BLaER1 treated with 17β-estradiol and CSF1 and Interleukin-3, amounts not matched to agents 10 nM and 100 nM (cell line): Measurements from ENCODE around the gene ELF5.

Source experiments
- H3K27ac ChIP-seq, 11 experiments: shearing (Covaris generic); formaldehyde crosslinking; 2 replicates each; pipeline ENCODE4 v1.8.1; 2022
- H3K27me3 ChIP-seq, 11 experiments: shearing (Covaris generic); formaldehyde crosslinking; 2 replicates each; pipeline ENCODE4 v1.8.1; 2022
- H3K36me3 ChIP-seq, 11 experiments: shearing (Covaris generic); formaldehyde crosslinking; 2 replicates each; pipeline ENCODE4 v1.8.1; 2022
- H3K4me1 ChIP-seq, 10 experiments: shearing (Covaris generic); formaldehyde crosslinking; 2 replicates each; pipeline ENCODE4 v1.8.1; 2022
- H3K4me2 ChIP-seq, 11 experiments: shearing (Covaris generic); formaldehyde crosslinking; 2 replicates each; pipeline ENCODE4 v1.8.1; 2022
- H3K4me3 ChIP-seq, 10 experiments: shearing (Covaris generic); formaldehyde crosslinking; 2 replicates each; pipeline ENCODE4 v1.8.1; 2022
- H3K9ac ChIP-seq, 11 experiments: shearing (Covaris generic); formaldehyde crosslinking; 2 replicates each; pipeline ENCODE4 v1.8.1; 2022
- H3K9me3 ChIP-seq, 11 experiments: shearing (Covaris generic); formaldehyde crosslinking; replicated peaks in 1 of 11; 2 replicates each; pipeline ENCODE4 v1.8.1; 2022
- H4K20me1 ChIP-seq, 11 experiments: shearing (Covaris generic); formaldehyde crosslinking; 2 replicates each; pipeline ENCODE4 v1.8.1; 2022
- Cebpa-rat ChIP-seq, 11 experiments: shearing (Covaris generic); IDR thresholded peaks; 2 replicates each; pipeline ENCODE4 v1.8.1; 2022

Gene ELF5

DNA sequence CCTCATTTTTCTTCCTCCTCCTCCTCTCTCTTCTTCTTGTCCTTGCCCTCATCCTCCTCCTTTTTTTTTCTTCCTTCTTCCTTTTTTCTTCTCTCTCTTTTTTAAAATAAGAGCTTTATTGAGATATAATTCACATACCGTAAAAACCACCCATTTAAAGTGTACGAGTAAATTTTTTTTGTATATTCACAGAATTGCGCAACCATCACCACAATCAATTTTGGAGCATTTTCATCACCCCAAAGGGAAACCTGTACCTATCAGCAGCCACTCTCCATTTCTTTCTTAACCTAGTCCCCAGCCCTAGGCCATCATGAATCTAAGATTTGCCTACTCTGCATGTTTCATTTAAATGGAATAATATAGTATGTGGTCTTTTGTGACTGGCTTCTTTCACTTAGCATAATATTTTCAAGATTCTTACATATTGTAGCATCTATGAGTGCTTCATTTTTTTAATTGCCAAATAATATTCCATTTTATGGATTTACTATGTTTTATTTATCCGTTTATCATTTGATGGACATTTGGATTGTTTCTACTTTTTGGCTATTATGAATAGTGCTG is 39.9 kb downstream of the ELF5 start:
- no peaks in the 10 kb centered on the region for H3K9me3 ChIP-seq
- H3K4me2 ChIP-seq = no peak overlapping the region
- no peak overlapping the region for H3K27ac ChIP-seq
- no peak overlapping the region for H3K9ac ChIP-seq
- no peaks in the 10 kb centered on the region for H3K27me3 ChIP-seq
- TF ChIP-seq Cebpa-rat (IDR thresholded peaks at IDR 0.05) = peak in 6 of 11 experiments; percentile 54 to 81 (median 72); a peak in 11 of 22 replicates
- H4K20me1 ChIP-seq = no peaks in the 10 kb centered on the region
- H3K4me3 ChIP-seq = no peak overlapping the region
- H3K4me1 ChIP-seq = no peaks in the 10 kb centered on the region
- H3K36me3 ChIP-seq = peaks cover 47 to 62% (median 56%) of the 10 kb centered on the region in 11 experiments

- Histone ChIP-seq H3K27me3 (no peaks in the 10 kb centered on the region), H3K9ac (no peak overlapping the region), H3K27ac (no peak overlapping the region), H3K4me3 (no peak overlapping the region), H3K9me3 (peaks cover 17 to 39% (median 34%) of the 10 kb centered on the region in 11 experiments), H4K20me1 (no peaks in the 10 kb centered on the region), H3K4me1 (peaks cover 0 to 19% (median 9%) of the 10 kb centered on the region in 10 experiments; a peak in 14 of 20 replicates), H3K4me2 (no peak overlapping the region), H3K36me3 (peaks cover 84 to 100% (median 97%) of the 10 kb centered on the region in 11 experiments)
- TF ChIP-seq Cebpa-rat (IDR thresholded peaks at IDR 0.05) = no peak
Observed at GRCh38 chr11:34468209-34468841, 45.3 kb downstream of the ELF5 start.

DNA sequence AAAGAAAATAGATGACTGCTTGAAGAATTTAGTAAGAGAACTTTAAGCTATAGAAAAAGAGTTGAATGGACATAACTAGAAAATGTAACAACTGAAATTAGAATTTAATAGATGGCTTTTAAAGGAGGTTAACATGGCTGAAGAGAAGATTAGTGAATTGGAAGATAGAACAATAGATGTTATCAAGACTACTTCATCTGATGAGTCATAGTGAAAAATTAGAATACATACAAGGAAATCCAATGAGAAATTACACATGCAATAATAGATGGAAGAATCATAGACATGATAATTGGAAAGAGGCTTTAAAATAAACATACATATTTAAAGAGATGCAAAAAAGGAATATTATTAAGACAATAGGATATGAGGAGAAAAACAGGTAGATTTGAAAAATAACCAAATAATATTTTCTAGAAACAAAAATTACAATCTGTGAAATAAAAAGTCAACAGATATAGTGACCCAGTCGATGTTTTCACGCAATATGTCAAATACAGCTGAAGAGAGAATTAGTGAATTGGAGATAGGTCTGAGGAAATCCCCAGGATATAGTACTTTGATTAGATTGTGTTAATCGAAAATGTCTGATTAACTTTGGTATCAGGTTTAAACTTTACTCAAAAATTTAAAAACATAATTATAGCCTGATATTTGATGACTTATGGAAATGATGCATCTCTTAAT is 46.6 kb downstream of the ELF5 start:
- H3K4me2 ChIP-seq = no peak overlapping the region
- TF ChIP-seq Cebpa-rat (IDR thresholded peaks at IDR 0.05) = no peak
- peaks cover 17 to 39% (median 34%) of the 10 kb centered on the region in 11 experiments for H3K9me3 ChIP-seq
- H4K20me1 ChIP-seq = no peaks in the 10 kb centered on the region
- peaks cover 84 to 100% (median 97%) of the 10 kb centered on the region in 11 experiments for H3K36me3 ChIP-seq
- no peak overlapping the region; a peak in 1 of 20 replicates for H3K4me3 ChIP-seq
- no peak overlapping the region for H3K27ac ChIP-seq
- peaks cover 0 to 19% (median 9%) of the 10 kb centered on the region in 10 experiments; a peak in 14 of 20 replicates for H3K4me1 ChIP-seq
- H3K27me3 ChIP-seq = no peaks in the 10 kb centered on the region
- H3K9ac ChIP-seq = no peak overlapping the region

DNA sequence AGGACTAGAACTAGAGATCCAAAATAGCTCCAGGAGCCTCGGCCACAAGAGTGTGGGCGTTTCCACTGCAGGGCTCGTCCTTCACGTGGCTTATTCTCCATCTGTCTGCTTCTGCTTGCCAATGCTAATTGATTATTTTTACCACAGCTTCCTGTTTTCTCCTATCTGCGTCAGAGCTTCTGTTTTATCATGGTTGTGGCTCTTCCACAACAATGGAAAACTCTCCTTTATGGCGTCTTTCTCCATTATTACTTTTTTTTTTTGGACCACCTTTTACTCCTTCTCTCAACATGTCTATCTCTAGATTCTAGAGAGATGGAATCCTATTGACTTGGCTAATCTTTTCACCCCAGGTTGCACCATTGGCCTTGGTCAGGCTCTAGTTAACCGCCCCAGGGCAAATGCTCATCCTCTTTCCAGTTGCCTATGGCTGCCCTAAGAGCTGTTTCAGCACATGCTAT is 49.0 kb downstream of the ELF5 start:
- Histone ChIP-seq H3K27me3 (no peaks in the 10 kb centered on the region), H4K20me1 (no peaks in the 10 kb centered on the region), H3K4me1 (peaks cover 0 to 19% (median 9%) of the 10 kb centered on the region in 10 experiments; a peak in 14 of 20 replicates), H3K4me2 (peak overlapping the region in 5 of 11 experiments; percentile 1 to 76 (median 65); a peak in 8 of 22 replicates), H3K4me3 (no peak overlapping the region), H3K27ac (peak overlapping the region in 3 of 11 experiments; percentile 39 to 60 (median 42); a peak in 5 of 22 replicates), H3K9me3 (peaks cover 17 to 39% (median 34%) of the 10 kb centered on the region in 11 experiments), H3K36me3 (peaks cover 82 to 100% (median 96%) of the 10 kb centered on the region in 11 experiments), H3K9ac (no peak overlapping the region)
- no peak for TF ChIP-seq Cebpa-rat (IDR thresholded peaks at IDR 0.05)

DNA sequence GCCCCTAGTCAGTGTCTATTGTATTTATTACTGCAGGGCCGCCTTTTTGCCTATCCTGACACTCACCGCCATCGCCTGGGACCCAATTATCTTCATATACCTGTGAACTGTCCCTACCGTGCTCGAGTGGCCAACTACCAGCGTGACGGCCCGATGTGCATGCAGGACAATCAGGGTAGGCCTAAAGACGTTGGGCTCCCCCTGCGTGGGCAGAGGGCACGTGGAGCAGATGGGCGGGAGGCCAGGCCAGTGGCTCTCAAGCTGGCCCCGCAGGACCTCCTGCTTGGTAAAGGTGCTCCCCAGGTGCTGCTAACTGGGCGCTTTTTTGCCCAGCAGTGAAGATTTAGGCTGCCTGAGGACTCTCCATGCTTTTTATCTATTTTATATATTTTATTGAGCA is 52.4 kb downstream of the ELF5 start:
- peaks cover 6 to 25% (median 17%) of the 10 kb centered on the region in 11 experiments; a peak in 21 of 22 replicates for H3K9me3 ChIP-seq
- TF ChIP-seq Cebpa-rat (IDR thresholded peaks at IDR 0.05) = no peak
- H4K20me1 ChIP-seq = no peaks in the 10 kb centered on the region
- no peak overlapping the region for H3K9ac ChIP-seq
- no peaks in the 10 kb centered on the region for H3K27me3 ChIP-seq
- peaks cover 0 to 19% (median 9%) of the 10 kb centered on the region in 10 experiments; a peak in 14 of 20 replicates for H3K4me1 ChIP-seq
- peaks cover 89 to 100% (median 99%) of the 10 kb centered on the region in 11 experiments for H3K36me3 ChIP-seq
- no peak overlapping the region for H3K4me2 ChIP-seq
- H3K27ac ChIP-seq = no peak overlapping the region
- H3K4me3 ChIP-seq = no peak overlapping the region

DNA sequence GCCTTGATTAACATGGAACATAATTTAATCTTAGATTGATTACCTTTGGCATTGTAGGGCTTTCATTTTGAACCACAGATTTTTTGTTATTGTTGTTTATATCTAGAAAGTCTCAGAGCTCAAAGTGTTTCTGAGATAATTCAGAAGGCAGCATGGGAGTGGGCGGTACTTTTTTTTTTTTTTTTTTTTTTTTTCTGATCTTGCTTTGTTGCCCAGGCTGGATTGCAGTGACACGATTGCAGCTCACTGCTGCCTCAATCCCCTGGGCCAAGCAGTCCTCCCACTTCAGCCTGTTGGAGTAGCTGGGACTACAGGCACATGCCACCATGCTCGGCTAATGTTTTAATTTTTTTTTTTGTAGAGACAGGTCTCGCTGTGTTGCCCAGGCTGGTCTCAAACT is 53.3 kb downstream of the ELF5 start:
- no peak for TF ChIP-seq Cebpa-rat (IDR thresholded peaks at IDR 0.05)
- Histone ChIP-seq H3K9me3 (peaks cover 0 to 16% (median 8%) of the 10 kb centered on the region in 11 experiments; a peak in 19 of 22 replicates), H3K9ac (no peak overlapping the region), H3K27me3 (no peaks in the 10 kb centered on the region), H3K4me1 (peaks cover 0 to 17% (median 9%) of the 10 kb centered on the region in 10 experiments; a peak in 14 of 20 replicates), H4K20me1 (no peaks in the 10 kb centered on the region), H3K27ac (no peak overlapping the region), H3K4me2 (no peak overlapping the region), H3K4me3 (no peak overlapping the region), H3K36me3 (peaks cover 88 to 100% (median 98%) of the 10 kb centered on the region in 11 experiments)

DNA sequence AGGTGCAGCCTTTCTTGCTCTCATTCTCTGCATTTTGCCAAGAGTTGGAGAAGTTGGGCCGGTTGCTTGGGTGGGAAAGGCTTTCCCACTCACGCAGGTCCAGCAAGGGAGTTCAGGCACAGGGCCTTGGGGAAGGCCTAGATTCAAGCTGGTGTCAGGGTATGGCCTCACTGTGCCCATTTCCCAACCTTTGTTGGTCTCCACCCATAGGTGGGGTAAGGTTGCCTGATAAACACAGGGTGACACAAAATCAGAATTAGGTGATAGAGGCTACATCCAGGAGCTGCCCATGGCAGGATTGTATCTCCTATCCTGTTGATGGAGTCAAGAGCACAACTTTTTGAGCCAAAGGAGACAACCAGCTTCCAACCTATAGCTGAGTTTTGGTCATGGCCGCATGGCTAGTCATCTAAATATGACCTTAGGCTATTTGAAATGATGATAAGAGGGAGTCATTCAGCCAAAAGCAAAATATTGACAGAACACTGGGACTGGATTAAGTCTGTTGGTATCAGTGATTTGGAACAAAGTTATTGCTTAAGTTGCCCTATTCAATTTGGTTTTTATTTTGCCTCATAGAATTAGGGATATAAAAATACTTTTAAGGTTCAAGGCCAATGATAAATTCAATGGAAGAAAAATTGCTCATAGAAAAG is 54.0 kb downstream of the ELF5 start:
- Histone ChIP-seq H3K4me1 (peaks cover 0 to 11% (median 6%) of the 10 kb centered on the region in 10 experiments; a peak in 14 of 20 replicates), H3K4me3 (no peak overlapping the region), H3K27me3 (no peaks in the 10 kb centered on the region), H3K27ac (no peak overlapping the region), H4K20me1 (no peaks in the 10 kb centered on the region), H3K9ac (no peak overlapping the region), H3K4me2 (no peak overlapping the region), H3K9me3 (peaks cover 0 to 11% (median 1%) of the 10 kb centered on the region in 11 experiments; a peak in 11 of 22 replicates), H3K36me3 (peaks cover 93 to 100% (median 98%) of the 10 kb centered on the region in 11 experiments)
- TF ChIP-seq Cebpa-rat (IDR thresholded peaks at IDR 0.05) = no peak

- Histone ChIP-seq H3K9ac (no peak overlapping the region), H3K4me2 (no peak overlapping the region), H4K20me1 (no peaks in the 10 kb centered on the region), H3K4me3 (no peak overlapping the region), H3K36me3 (peaks cover 95 to 100% (median 98%) of the 10 kb centered on the region in 11 experiments), H3K27ac (no peak overlapping the region), H3K27me3 (no peaks in the 10 kb centered on the region), H3K4me1 (no peaks in the 10 kb centered on the region), H3K9me3 (peaks cover 0 to under 1% (median 0%) of the 10 kb centered on the region in 11 experiments; a peak in 3 of 22 replicates)
- TF ChIP-seq Cebpa-rat (IDR thresholded peaks at IDR 0.05) = no peak
Observed at GRCh38 chr11:34458525-34458924, 55.1 kb downstream of the ELF5 start.
